HG02943 (cell line): ENCODE measurements around the gene THSD7A.

Source experiments
- ATAC-seq: cut with Tn5 transposase; IDR thresholded peaks from one replicate; pipeline ENCODE4 v1.9.1; 2021; ENCODE audit warnings: mild to moderate bottlenecking, low read depth, moderate library complexity; ENCODE audit not compliant: unreplicated experiment

THSD7A gene, protein sequence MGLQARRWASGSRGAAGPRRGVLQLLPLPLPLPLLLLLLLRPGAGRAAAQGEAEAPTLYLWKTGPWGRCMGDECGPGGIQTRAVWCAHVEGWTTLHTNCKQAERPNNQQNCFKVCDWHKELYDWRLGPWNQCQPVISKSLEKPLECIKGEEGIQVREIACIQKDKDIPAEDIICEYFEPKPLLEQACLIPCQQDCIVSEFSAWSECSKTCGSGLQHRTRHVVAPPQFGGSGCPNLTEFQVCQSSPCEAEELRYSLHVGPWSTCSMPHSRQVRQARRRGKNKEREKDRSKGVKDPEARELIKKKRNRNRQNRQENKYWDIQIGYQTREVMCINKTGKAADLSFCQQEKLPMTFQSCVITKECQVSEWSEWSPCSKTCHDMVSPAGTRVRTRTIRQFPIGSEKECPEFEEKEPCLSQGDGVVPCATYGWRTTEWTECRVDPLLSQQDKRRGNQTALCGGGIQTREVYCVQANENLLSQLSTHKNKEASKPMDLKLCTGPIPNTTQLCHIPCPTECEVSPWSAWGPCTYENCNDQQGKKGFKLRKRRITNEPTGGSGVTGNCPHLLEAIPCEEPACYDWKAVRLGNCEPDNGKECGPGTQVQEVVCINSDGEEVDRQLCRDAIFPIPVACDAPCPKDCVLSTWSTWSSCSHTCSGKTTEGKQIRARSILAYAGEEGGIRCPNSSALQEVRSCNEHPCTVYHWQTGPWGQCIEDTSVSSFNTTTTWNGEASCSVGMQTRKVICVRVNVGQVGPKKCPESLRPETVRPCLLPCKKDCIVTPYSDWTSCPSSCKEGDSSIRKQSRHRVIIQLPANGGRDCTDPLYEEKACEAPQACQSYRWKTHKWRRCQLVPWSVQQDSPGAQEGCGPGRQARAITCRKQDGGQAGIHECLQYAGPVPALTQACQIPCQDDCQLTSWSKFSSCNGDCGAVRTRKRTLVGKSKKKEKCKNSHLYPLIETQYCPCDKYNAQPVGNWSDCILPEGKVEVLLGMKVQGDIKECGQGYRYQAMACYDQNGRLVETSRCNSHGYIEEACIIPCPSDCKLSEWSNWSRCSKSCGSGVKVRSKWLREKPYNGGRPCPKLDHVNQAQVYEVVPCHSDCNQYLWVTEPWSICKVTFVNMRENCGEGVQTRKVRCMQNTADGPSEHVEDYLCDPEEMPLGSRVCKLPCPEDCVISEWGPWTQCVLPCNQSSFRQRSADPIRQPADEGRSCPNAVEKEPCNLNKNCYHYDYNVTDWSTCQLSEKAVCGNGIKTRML (N-terminal part only)

DNA sequence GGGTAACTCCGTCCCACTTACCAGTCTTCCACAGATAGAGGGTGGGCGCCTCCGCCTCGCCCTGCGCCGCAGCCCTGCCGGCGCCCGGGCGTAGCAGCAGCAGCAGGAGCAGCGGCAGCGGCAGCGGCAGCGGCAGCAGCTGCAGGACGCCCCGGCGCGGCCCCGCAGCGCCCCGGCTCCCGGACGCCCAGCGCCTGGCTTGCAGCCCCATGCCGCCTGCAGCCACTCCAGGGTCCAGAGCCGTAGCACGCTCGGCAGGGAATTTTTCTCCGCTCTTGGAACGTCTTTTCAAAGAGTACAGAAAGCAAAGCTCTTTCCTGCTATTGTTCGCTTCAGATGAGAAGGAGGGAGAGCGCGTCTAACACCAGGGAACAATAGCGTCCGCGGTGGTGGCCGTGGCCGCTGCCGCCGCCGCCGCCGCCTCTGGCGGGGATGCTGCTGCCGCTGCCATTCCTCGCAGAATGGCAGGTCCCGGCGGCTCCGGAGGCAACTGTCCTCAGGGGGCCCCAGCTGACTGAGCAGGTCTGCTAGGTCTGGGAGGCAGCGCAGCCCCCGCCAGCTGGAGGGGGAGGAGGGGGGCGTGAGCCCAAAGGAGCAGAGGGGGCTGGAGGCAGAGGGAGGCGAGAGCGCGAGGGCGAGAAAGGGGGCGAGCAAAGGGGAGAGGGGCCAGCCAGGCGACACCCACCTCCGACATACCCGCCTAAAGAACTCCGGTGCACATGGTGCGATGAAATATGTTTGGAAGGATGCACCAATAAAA lies at the start of gene THSD7A:
THSD7A (minus strand) TSS at position 463 of the 760 bp plus-strand sequence; CDS start at position 211, 252 bp downstream.
- peak; percentile 53 for ATAC-seq

DNA sequence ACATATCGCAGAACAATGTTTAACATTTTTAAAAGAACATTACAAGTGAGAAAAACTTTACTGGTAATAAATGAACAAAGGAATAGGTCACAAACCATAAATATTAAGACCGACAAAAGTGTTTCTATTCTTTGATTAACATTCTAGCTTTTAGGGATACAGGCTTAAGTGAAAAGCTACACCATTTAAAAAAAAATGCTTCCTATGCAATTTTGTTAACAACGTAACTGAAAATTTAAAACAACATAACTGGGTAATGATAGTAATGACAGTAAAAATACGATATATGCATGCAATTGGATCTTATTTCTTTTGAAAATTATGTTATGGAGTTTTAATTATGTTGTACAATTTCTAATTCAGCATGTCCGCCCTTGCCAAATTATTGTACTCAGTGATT lies 49.7 kb upstream of the THSD7A start:
- no peak for ATAC-seq

DNA sequence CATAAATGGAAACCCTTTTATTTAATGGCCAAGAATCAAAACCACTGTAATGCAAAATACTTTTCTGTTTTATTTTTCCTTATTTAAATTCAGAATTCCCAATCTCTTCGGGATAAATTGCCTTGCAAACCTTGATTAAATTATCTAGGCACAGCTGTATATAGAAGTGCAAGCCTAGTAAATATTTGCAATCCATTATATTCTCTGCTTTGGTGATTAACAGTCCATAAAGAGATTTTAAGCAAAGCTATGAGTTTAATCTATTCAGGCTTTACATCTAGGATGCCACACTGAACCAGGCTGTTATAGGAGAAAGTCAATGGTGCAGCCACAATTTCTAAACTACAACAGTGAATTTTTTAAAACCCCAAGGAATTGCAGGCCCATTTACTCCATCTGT lies 43.6 kb upstream of the THSD7A start:
- no peak for ATAC-seq

DNA sequence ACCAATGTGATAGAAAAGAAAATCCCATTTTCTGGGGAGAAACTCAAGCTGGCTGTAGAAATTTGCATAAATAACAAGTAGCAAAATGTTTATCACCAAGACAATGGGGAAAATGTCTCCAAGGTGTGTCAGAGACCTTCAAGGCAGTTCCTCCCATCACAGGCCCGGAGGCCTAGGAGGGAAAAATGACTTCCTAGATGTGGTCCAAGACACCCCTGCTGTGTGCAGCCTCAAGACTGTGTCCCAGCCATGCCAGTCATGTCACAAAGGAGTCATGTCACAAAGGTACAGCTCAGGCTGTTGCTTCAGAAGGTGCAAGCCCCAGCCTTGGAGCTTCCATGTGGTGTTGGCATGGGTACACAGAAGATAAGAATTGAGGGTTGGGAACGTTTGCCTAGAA lies 33.7 kb upstream of the THSD7A start:
- no peak for ATAC-seq

DNA sequence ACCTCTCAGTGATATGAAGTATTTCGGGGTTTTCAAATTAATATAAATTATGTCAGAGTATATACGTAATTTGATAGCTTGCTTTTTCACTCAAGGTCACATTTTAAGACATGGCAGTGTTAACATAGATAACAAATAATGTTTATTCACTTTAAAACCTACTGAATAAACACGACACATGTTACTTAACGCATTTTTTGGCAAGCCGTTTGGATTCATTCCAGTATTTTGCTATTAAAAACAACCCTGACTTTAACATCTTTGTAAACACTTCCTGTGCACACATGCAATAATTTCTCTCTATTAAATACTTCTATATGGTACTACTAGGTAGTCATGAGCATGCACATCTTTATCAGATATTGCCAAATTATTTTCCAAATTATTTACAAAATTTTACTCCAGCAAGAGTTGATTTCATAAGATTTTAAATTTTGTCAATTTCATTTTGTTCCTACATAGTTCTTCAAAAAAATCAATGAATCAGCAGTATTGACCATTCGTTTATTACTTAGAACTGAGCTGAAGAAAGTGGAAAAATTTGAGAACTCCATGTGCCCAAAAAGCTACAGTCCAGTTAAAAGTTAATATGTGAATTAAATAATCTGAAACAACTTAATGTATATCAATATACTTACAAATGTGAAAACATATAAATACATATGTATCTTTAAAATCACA lies 26.8 kb upstream of the THSD7A start:
- ATAC-seq: no peak

DNA sequence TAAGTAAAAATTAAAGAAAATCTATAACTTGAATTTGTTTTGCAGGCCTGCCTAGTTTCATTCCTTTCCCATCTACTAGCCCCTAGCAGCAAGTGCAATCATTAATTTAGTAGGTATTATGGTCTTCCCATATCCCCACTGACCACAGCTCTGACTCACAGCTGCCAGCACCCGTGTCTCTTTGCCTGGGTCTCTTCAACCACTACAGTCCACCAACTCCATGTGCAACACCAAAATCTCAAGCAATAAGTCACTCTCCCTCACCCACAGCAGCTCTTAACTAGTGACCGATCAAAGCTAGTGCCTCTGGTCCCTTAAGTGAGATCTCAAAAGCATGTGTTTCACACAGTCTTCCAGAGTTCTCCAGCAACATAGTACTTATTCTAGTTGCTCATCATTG lies 26.0 kb upstream of the THSD7A start:
- ATAC-seq: no peak

DNA sequence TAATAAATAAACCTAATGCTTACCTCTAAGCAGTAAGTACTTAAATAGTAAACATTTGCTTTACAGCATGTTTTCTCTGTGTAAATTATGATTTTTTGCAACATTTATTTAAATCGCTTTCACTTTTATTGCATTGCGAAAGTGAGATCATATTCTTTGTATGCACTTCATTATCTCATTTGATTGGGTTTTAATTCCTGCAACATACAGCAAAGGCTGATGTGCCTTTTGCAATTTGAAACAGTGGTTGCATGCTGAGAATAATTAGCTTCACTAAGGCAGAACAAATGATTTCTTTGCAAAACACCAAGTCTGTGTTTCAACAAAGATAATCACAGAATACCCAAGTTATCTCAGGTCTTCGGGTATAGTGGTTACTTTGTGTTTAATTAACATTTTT lies 16.3 kb upstream of the THSD7A start:
- ATAC-seq: no peak

DNA sequence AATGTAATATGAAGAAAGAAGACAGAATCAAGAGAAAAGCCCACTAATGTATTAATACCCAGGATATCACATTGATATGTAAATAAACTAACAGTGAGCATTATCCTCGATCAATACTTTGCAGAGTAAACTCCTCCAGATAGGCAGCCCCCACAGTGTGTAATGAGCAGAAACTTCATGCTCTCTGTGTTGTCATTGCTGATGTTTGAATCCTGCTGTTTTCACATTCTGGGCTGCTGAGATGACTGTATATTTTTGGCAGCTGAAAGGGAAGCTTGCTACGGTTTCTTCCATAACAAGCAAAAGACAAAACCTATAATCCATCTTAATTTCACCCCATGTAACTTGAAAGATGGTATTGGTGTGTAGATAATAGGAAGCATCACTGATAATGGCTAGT lies 15.3 kb upstream of the THSD7A start:
- no peak for ATAC-seq

DNA sequence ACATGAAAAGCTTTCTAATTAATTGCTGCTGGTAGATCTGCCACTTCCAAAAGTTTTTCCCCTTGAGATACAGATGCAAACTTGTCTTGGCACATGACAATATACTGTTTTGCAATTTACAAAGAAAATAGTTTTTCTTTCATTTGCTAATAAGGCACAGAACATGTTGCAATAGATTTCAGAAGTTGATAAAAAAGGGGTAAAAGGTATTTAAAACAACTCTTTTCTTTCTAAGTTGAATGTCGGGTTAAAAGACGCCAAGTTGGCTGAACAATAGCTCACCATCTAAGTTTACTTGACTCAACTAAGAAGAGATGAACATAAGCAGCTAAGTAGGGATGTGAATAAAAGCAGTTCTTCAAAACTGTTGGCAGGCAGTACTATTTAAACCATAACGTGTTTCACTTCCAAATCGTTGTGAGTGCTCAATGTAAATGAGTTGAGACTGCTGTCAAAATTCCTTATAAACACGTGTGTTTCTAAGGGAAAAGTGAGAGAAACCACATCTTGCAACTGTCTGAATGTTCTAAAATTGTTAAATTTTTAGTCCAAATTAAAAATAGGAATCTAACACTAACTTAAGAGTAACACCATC lies 14.5 kb upstream of the THSD7A start:
- no peak for ATAC-seq

DNA sequence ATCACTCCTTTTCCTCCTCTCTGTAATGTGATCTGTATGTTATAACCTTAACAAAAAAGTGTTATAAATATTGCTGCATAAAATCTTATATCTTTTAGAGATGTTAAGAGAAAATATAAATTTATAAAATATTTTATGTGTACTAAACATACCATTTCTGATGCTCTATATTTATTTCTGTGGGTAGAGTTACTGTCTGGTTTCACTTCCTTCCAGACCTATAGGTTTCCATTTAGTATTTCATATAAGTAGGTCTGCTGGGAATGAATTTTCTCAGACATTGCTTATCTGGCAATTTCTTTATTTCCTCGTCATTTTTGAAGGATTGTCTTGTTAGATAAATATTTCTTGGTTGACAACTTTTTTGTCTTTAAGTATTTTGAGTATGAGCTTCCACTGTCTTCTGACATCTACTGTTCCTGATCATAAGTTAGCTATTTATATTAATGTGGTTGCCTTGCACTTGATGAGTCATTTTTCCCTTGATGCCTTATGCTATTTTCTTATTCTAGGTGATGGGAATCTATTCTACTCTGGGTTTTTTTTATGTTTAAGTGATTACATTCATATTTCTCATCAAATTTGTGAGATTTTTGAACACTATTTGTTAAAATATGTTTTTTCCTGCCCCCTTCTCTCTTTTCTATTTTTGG lies 11.2 kb upstream of the THSD7A start:
- ATAC-seq: no peak

DNA sequence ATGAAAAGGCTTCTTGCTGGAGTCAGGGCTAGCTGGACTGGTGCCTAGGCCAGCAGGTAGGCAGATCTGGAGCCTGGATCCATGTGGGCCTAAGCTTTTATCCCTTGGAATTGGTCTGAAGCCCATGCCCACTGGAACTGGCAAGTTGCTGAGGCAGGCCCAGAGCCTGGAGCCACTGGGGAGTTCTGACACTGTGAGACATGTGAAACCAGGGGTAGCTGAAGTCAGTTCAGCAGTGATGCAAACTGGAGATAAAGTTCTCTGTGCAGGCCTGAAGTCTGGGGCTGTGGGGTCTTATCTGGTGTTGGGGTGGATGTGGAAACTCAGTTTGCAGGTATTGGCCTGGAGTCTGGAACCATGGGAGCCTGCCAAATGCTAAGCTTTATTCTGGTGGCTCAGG lies 9.7 kb upstream of the THSD7A start:
- no peak for ATAC-seq

DNA sequence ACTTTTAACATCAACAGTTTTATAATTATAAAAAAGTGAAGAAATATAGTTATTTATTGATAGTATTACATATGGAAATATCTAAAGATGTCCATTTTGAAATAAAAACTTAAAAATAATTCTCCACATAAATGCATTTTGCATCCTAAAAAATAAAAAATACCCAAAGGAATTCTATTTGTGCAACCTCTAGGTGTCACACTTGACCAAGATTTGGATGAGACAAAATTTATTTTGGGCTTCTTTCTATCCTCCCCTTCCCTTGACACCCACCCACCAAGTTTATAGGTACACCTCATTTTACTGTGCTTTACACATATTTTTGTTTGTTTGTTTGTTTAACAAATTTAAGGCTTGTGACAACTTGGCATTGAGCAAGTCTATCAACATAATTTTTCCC lies 3.3 kb upstream of the THSD7A start:
- no peak for ATAC-seq

DNA sequence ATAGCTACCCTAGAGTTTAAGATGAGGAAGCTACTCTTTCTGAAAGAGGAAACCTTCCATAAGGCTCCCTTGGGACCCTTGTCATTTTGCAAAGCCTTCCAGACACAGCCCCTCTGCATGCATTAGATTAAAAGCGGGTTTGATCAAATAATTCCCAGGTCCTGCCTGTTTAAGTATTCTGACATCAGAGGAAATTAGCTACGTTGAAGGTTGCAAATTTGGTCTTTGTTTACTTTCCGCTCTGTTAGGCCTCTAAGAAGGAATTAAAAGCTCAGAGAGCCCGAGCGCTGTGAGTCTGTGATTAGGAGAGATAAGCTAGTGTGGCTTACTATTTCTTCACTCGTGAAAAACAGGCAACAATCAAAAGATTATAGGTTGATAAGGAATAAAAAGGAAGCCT lies 1.4 kb upstream of the THSD7A start:
- ATAC-seq: no peak

DNA sequence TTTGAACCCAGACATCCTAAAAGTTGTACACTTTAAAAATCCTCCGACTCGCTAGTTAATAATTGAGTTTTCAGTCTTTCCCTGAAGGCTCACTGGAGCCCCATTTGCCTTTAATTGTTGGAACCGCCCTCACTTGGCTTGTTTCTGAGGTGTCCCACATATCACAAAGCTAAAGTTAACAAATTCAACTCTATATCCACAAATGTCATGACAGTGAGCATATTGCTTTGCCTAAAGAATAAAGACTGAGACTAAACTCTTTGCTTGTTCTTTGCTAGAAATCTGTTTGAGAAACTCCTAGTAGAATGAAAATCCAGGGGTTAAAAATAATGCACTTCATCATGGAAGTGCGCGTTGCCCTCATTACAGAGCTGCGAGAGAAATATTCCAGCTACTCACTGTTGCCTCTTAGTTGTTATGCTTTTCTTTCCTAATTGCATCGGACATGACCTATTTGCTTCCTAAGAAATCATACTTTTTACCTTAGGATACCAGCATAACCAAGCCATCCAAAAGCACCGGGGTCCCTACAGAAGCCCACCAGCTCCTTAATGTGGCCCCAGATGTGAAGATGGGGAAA lies 752 bp downstream of the THSD7A start:
- no peak for ATAC-seq

DNA sequence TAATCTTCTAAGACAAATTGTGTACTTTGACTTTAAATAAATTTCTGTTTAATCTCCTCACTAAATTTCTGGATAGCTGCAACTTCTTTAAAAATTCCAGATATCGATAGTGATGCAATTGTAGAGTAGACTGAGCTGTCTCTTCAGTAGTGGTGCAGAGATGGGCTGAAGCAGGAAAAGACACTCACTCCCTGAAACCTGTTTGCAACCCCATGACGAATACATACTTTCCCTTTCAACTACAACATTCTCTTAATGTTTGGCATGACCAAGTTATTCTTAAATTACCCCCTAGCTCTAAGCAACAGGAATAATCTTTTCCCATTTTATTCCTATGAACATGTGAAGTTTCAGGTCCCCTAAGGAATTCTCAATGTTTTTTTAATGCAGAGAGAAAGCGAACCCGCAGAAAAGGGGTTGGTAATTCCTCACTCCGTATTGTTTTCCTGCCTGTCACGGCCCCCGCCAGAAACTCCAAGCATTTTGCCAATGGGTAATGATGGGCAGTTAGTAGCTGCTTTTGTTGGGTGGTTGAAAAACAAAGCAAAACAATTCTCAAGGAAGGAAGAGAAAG lies 1.3 kb downstream of the THSD7A start:
- ATAC-seq: no peak

DNA sequence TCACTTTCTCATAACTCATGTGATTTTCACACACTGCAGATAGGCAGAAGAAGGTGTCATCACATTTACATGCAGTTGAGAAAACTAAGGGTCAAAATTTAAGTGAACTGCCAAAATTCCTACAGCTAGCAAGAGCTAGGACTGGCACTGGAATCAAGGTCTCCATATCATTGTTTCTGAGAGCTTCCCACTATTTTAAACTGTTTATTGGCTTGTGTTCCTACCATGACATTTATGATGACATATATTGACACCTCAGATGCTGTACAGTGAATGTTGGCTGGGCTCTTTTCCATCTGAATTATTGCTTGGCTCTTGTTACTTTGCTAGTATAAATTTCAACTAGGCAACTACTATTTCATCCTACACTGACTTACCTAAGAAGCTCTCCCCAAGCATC lies 2.0 kb downstream of the THSD7A start:
- ATAC-seq: no peak

DNA sequence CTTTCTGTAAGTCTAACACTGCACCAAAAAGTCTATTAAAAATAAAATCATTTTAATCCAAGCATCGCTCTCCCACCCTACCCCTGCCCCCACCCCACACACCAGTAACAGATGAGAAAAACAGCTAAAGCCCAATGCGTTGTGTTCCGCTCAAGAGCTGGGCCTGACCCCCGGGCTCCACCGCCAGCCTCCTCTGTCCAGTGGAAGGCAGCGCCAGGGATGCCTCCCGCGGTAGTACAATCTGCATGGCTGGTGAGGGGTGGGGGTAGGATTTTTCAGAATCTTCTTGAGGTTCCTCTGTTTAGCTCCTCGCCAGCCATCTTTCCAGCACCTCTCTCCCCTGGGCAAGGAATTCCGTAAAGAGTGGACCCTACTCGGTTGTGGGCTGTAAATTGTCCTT lies 12.1 kb downstream of the THSD7A start:
- ATAC-seq: no peak

DNA sequence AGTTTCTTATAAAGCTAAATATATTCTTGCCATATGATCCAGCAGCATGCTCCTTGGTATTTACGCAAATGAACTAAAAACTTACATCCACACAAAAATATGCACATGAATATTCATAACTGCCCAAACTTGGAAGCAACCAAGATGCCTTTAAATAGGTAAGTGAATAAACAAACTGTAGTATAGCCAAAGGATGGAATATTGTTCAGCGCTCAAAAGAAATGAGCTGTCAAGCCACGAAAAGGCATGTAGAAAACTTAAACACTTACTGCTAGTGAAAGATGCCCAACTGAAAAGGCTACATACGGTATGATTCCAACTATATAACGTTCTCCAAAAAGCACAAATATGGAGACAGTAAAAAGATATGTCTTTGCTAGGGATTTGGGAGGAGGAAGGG lies 12.7 kb downstream of the THSD7A start:
- no peak for ATAC-seq
